H1 (cell line): ENCODE data around the gene DNAJC21. TPM values are rescaled to one million over a fixed set of nuclear protein-coding genes. Genes with fewer than 3 reads are reported as not detected.

Experiments
- ASH2L ChIP-seq: fragments of 200-600, 300-600 bp; sonication (generic); IDR thresholded peaks from one replicate; pipeline ENCODE4 v1.7.1; 2017; ENCODE audit warnings: low read length
- CREB1 ChIP-seq: IDR thresholded peaks from 2 replicates; pipeline ENCODE4 v1.6.1; 2012; ENCODE audit warnings: inconsistent platforms
- E2F6 ChIP-seq: IDR thresholded peaks from 2 replicates; pipeline ENCODE4 v1.6.1; 2012; ENCODE audit warnings: inconsistent platforms
- NANOG ChIP-seq: IDR thresholded peaks from 2 replicates; pipeline ENCODE4 v1.6.1; 2011; ENCODE audit warnings: low read length, low read depth, mild to moderate bottlenecking, inconsistent platforms; ENCODE audit not compliant: insufficient read depth, poor library complexity, severe bottlenecking
- SAP30 ChIP-seq: fragments of 300-600 bp; sonication (generic); IDR thresholded peaks from 2 replicates; pipeline ENCODE4 v1.7.1; 2012; ENCODE audit warnings: low read length, moderate library complexity, mild to moderate bottlenecking, inconsistent platforms; ENCODE audit not compliant: insufficient read depth, insufficient replicate concordance
- polyA plus RNA-seq, 7 experiments: library from polyadenylated mRNA; depleted of rRNA in 3 of 7; stranded (reverse) in 5 of 7; unstranded in 2 of 7; fragments of >200 nt in 5 of 7; fragments of 200-250 nt in 2 of 7; gene quantifications; 1 replicate in 5 of 7; 2 replicates in 1 of 7; 4 replicates in 1 of 7; pipeline versions ENCODE4 v1.2.1 to v1.2.3, GENCODE V29; 2011 to 2013; ENCODE audit warnings: missing spikeins in 2 of 7, mixed read lengths in 2 of 7
- total RNA-seq: library from RNA; stranded (reverse); fragmentation: NEBNext Ultra II Directional; extraction: Animal tissue kit (Norgen Biotek cat#: 25700); gene quantifications from 2 replicates; pipeline ENCODE4 v1.2.1, GENCODE V29; 2021
- TF ChIP-seq, protein P1 (sequence below): fragments of 300-600 bp; sonication (generic); IDR thresholded peaks from 2 replicates; pipeline ENCODE4 v1.7.1; 2012; ENCODE audit warnings: low read length, moderate library complexity, mild to moderate bottlenecking, inconsistent platforms; ENCODE audit not compliant: insufficient replicate concordance
- TF ChIP-seq, protein P2 (sequence below): IDR thresholded peaks from 2 replicates; pipeline ENCODE4 v1.6.1; 2012; ENCODE audit warnings: low read length, inconsistent platforms

The DNAJC21 gene
- total and polyA plus RNA-seq, 2 of the 8 experiments (the other 6 are each of a cell fraction or from before 2014, with no cell fraction given) = 5.1 to 47.5 TPM

DNA sequence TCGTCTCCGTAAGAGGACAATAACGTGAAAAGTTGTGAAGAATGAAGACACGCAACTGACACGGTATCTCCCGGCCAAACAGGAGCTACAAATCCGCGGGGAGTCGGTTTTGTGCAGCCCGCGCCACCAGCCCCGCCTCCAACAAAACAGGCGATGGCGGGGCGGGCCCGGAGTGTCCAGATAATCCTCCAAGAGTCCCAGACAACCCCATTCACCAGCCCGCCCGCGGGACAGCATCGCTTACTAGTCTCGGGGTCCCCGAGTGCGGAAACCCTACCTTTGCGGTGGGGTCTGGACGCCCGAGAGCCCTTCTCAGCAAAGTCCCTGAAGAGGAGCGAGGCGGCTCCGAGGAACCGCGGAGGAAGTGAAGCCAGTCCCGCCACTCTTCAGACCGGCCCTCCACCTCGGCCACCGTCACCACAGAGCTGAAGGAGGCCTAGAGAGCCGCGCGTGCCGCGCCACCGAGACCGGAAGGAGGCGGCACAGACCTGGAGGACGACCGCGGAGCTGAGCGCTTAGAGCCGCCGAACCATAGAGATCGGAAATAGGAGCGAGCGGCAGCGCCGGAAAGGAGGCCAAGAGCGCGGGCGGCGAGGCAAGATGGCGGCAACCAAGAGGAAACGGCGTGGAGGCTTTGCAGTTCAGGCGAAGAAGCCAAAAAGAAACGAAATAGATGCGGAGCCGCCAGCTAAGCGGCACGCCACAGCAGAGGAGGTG, 14.1 kb upstream of the DNAJC21 start, which contains the start of the genes BRIX1 and RAD1 (continued):
- TF ChIP-seq NANOG (no peak), E2F6 (peak; percentile 9; the same call in 1 of the 2 replicates), CREB1 (peak; percentile 53; the same call in 1 of the 2 replicates), ASH2L (peak; percentile 90), SAP30 (peak; percentile 82)
- TF ChIP-seq, protein P1, sequence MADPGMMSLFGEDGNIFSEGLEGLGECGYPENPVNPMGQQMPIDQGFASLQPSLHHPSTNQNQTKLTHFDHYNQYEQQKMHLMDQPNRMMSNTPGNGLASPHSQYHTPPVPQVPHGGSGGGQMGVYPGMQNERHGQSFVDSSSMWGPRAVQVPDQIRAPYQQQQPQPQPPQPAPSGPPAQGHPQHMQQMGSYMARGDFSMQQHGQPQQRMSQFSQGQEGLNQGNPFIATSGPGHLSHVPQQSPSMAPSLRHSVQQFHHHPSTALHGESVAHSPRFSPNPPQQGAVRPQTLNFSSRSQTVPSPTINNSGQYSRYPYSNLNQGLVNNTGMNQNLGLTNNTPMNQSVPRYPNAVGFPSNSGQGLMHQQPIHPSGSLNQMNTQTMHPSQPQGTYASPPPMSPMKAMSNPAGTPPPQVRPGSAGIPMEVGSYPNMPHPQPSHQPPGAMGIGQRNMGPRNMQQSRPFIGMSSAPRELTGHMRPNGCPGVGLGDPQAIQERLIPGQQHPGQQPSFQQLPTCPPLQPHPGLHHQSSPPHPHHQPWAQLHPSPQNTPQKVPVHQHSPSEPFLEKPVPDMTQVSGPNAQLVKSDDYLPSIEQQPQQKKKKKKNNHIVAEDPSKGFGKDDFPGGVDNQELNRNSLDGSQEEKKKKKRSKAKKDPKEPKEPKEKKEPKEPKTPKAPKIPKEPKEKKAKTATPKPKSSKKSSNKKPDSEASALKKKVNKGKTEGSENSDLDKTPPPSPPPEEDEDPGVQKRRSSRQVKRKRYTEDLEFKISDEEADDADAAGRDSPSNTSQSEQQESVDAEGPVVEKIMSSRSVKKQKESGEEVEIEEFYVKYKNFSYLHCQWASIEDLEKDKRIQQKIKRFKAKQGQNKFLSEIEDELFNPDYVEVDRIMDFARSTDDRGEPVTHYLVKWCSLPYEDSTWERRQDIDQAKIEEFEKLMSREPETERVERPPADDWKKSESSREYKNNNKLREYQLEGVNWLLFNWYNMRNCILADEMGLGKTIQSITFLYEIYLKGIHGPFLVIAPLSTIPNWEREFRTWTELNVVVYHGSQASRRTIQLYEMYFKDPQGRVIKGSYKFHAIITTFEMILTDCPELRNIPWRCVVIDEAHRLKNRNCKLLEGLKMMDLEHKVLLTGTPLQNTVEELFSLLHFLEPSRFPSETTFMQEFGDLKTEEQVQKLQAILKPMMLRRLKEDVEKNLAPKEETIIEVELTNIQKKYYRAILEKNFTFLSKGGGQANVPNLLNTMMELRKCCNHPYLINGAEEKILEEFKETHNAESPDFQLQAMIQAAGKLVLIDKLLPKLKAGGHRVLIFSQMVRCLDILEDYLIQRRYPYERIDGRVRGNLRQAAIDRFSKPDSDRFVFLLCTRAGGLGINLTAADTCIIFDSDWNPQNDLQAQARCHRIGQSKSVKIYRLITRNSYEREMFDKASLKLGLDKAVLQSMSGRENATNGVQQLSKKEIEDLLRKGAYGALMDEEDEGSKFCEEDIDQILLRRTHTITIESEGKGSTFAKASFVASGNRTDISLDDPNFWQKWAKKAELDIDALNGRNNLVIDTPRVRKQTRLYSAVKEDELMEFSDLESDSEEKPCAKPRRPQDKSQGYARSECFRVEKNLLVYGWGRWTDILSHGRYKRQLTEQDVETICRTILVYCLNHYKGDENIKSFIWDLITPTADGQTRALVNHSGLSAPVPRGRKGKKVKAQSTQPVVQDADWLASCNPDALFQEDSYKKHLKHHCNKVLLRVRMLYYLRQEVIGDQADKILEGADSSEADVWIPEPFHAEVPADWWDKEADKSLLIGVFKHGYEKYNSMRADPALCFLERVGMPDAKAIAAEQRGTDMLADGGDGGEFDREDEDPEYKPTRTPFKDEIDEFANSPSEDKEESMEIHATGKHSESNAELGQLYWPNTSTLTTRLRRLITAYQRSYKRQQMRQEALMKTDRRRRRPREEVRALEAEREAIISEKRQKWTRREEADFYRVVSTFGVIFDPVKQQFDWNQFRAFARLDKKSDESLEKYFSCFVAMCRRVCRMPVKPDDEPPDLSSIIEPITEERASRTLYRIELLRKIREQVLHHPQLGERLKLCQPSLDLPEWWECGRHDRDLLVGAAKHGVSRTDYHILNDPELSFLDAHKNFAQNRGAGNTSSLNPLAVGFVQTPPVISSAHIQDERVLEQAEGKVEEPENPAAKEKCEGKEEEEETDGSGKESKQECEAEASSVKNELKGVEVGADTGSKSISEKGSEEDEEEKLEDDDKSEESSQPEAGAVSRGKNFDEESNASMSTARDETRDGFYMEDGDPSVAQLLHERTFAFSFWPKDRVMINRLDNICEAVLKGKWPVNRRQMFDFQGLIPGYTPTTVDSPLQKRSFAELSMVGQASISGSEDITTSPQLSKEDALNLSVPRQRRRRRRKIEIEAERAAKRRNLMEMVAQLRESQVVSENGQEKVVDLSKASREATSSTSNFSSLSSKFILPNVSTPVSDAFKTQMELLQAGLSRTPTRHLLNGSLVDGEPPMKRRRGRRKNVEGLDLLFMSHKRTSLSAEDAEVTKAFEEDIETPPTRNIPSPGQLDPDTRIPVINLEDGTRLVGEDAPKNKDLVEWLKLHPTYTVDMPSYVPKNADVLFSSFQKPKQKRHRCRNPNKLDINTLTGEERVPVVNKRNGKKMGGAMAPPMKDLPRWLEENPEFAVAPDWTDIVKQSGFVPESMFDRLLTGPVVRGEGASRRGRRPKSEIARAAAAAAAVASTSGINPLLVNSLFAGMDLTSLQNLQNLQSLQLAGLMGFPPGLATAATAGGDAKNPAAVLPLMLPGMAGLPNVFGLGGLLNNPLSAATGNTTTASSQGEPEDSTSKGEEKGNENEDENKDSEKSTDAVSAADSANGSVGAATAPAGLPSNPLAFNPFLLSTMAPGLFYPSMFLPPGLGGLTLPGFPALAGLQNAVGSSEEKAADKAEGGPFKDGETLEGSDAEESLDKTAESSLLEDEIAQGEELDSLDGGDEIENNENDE = no peak
- TF ChIP-seq, protein P2, sequence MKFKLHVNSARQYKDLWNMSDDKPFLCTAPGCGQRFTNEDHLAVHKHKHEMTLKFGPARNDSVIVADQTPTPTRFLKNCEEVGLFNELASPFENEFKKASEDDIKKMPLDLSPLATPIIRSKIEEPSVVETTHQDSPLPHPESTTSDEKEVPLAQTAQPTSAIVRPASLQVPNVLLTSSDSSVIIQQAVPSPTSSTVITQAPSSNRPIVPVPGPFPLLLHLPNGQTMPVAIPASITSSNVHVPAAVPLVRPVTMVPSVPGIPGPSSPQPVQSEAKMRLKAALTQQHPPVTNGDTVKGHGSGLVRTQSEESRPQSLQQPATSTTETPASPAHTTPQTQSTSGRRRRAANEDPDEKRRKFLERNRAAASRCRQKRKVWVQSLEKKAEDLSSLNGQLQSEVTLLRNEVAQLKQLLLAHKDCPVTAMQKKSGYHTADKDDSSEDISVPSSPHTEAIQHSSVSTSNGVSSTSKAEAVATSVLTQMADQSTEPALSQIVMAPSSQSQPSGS = 0 out of 2 replicates have a peak, but pooled peaks have one; percentile 48
